ENCODE data around the gene ZNF232. TPM values are rescaled to one million over a fixed set of nuclear protein-coding genes. Genes with fewer than 3 reads are reported as not detected.
"Not testable (repeated sequence)": the region's sequence is repeated elsewhere in the genome, so short reads cannot be mapped to it uniquely, and the experiment has no call there.

ZNF232 gene
- total RNA-seq, 1 experiment from 2014 or later = 11.1 TPM

DNA sequence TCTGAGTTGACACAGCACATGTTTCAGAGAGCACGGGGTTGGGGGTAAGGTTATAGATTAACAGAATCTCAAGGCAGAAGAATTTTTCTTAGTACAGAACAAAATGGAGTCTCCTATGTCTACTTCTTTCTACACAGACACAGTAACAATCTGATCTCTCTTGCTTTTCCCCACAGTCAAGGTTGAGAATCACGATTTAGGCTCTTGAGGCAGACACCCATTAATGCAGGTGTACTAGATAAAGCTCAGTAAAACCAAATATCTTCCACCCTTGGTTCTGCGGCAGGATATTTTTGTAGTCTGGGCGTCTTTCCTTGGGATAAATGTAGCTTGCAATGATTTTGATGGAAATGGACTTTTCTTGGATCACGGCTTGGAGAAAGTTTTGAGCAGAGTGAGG, 36.2 kb downstream of the ZNF232 start:
- H3K9me3 ChIP-seq (ENCODE audit: control insufficient read depth in 1 of 2, insufficient read depth in 1 of 2, low read depth in 1 of 2, low read length in 2 of 2); H3K4me2 ChIP-seq (ENCODE audit: low read length); intact Hi-C loops (cut with micrococcal nuclease); H4K20me1 ChIP-seq (ENCODE audit: insufficient read depth); H3K4me3 ChIP-seq (replicated peaks in 1 of 2; ENCODE audit: low read depth in 1 of 2, low read length in 2 of 2); H3K9me2 ChIP-seq (ENCODE audit: insufficient read depth); H3K9ac ChIP-seq (ENCODE audit: low read length); H3K36me3 ChIP-seq (ENCODE audit: control insufficient read depth in 1 of 2, insufficient read depth in 2 of 2, low read length in 2 of 2); H3K4me1 ChIP-seq (ENCODE audit: control insufficient read depth in 1 of 2, insufficient read depth in 2 of 2, low read length in 2 of 2); CTCF ChIA-PET; ATAC-seq; H3K79me2 ChIP-seq (ENCODE audit: insufficient read depth, low read length); H2AFZ ChIP-seq (ENCODE audit: low read depth, low read length, poor library complexity, severe bottlenecking); H3K27ac ChIP-seq (ENCODE audit: low read depth, low read length); POLR2A ChIA-PET; DNase-seq (ENCODE audit: low read depth, low spot score); BruUV-seq (replicated peaks); H3K27me3 ChIP-seq (ENCODE audit: insufficient read depth, low read length): not testable (repeated sequence)
- RAD21 ChIA-PET (ENCODE audit: low non-redundant PET in 1 of 2, low total read pairs in 2 of 2, uncharacterized antibody in 2 of 2, unreplicated experiment in 2 of 2) = interaction anchor here in 1 of 2 experiments (0.6 kb wide), 1 partner anchor 11 kb away, joined by 3 read pairs; no protein-coding TSS in a partner anchor

DNA sequence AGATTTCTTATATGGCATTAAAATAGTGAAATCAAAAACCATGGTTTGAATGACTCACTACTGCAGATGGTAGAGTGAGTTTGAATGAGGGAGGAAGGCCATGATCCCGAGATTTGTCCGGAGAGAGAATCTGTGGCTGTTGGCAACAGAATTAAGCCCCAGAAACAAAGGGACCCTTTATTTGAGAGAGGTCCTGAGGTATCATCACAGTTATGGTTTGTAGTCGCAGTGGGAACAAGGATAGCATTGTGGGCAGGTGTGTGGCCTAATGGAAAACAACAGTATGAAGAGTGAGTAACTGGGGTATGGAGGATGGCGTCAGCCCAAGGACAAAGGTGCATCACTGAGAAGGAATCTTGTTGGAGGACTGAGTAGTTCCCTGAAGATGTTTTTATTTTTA, 42.0 kb downstream of the ZNF232 start:
- TF ChIP-seq TCF7L2 (IDR thresholded peaks at IDR 0.05; ENCODE audit: borderline replicate concordance, extremely low read depth, insufficient read depth, insufficient read length) (no peak), YY1 (IDR thresholded peaks at IDR 0.05; ENCODE audit: extremely low read depth, insufficient replicate concordance, low read depth, low read length) (no peak), SRF (IDR thresholded peaks at IDR 0.05; ENCODE audit: low read depth) (no peak), CBX3 (IDR thresholded peaks at IDR 0.05; ENCODE audit: low read depth) (no peak), ZNF274 (IDR thresholded peaks at IDR 0.05; ENCODE audit: low read depth, low read length) (no peak), EGR1 (IDR thresholded peaks at IDR 0.05; ENCODE audit: low read depth) (no peak), FOSL1 (IDR thresholded peaks at IDR 0.05; ENCODE audit: low read depth) (no peak), ELF1 (IDR thresholded peaks at IDR 0.05; ENCODE audit: borderline replicate concordance, low read depth) (no peak), EZH2 (IDR thresholded peaks at IDR 0.05) (no peak)
- TF ChIP-seq, protein P1, sequence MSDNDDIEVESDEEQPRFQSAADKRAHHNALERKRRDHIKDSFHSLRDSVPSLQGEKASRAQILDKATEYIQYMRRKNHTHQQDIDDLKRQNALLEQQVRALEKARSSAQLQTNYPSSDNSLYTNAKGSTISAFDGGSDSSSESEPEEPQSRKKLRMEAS (IDR thresholded peaks at IDR 0.05) = no peak
- Histone ChIP-seq H3K9me3 (ENCODE audit: control insufficient read depth in 1 of 2, insufficient read depth in 1 of 2, low read depth in 1 of 2, low read length in 2 of 2) (no peaks in the 10 kb centered on the region), H3K27me3 (ENCODE audit: insufficient read depth, low read length) (no peaks in the 10 kb centered on the region), H3K36me3 (ENCODE audit: control insufficient read depth in 1 of 2, insufficient read depth in 2 of 2, low read length in 2 of 2) (no peaks in the 10 kb centered on the region), H3K9me2 (ENCODE audit: insufficient read depth) (no peaks in the 10 kb centered on the region), H3K4me3 (replicated peaks in 1 of 2; ENCODE audit: low read depth in 1 of 2, low read length in 2 of 2) (no peak overlapping the region), H3K79me2 (ENCODE audit: insufficient read depth, low read length) (no peaks in the 10 kb centered on the region), H3K9ac (ENCODE audit: low read length) (no peak overlapping the region), H4K20me1 (ENCODE audit: insufficient read depth) (no peaks in the 10 kb centered on the region), H2AFZ (ENCODE audit: low read depth, low read length, poor library complexity, severe bottlenecking) (no peak overlapping the region), H3K4me1 (ENCODE audit: control insufficient read depth in 1 of 2, insufficient read depth in 2 of 2, low read length in 2 of 2) (no peaks in the 10 kb centered on the region), H3K4me2 (ENCODE audit: low read length) (no peak overlapping the region), H3K27ac (ENCODE audit: low read depth, low read length) (no peak overlapping the region)
- no peak for DNase-seq (ENCODE audit: low read depth, low spot score)
- intact Hi-C loops (cut with micrococcal nuclease) = no loop called here
- ATAC-seq = no peak
- ChIA-PET CTCF (no interaction called here), POLR2A (no interaction called here), RAD21 (ENCODE audit: low non-redundant PET in 1 of 2, low total read pairs in 2 of 2, uncharacterized antibody in 2 of 2, unreplicated experiment in 2 of 2) (no interaction called here)
- BruUV-seq (replicated peaks) = no TSS peak

Data from HCT116 (cell line).